Measurements from ENCODE around the gene CYTH1.

Gene CYTH1

GRCh38 chr17:78708510-78708973 lies 73.5 kb downstream of the CYTH1 start:
- no peak overlapping the region for H3K9ac ChIP-seq (ENCODE audit: low read length)
- H3K27ac ChIP-seq (ENCODE audit: low read depth, low read length): no peak overlapping the region
- H3K9me3 ChIP-seq (ENCODE audit: low read length): no peaks in the 10 kb centered on the region
- peaks cover 11% of the 10 kb centered on the region for H3K36me3 ChIP-seq (ENCODE audit: insufficient read depth, low read length)
- H3K4me3 ChIP-seq (ENCODE audit: low read depth in 1 of 2, low read length in 2 of 2): no peak overlapping the region
- peaks cover 15% of the 10 kb centered on the region for H3K4me1 ChIP-seq (ENCODE audit: insufficient read depth, low read length)
- H3K27me3 ChIP-seq (ENCODE audit: control insufficient read depth in 1 of 2, insufficient read depth in 2 of 2, low read length in 2 of 2): no peaks in the 10 kb centered on the region

DNA sequence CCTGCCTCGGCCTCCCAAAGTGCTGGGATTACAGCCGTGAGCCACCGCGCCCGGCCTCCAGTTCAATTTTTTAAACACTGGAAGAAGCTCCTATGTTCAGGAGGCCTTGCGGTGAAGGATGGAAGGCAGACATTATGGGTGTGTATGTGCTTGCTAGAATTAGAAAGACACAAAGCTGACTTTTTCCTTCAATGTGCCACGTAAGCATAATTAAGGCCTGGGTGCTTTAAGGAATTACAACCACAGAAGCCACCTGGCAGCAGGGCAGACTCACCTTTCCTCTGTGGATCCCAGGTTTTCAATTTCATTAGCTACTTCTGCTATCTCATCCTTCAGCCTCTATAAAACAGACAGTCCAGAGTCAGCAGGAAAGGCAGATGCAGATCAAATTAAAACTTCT lies 74.2 kb downstream of the CYTH1 start:
- H3K36me3 ChIP-seq (ENCODE audit: insufficient read depth, low read length): peaks cover 11% of the 10 kb centered on the region

GRCh38 chr17:78707016-78707415 lies 75.1 kb downstream of the CYTH1 start:
- Histone ChIP-seq H3K9me3 (ENCODE audit: low read length) (no peaks in the 10 kb centered on the region), H3K9ac (ENCODE audit: low read length) (no peak overlapping the region), H3K27ac (ENCODE audit: low read depth, low read length) (no peak overlapping the region), H3K4me1 (ENCODE audit: insufficient read depth, low read length) (peaks cover 11% of the 10 kb centered on the region), H3K4me3 (ENCODE audit: low read depth in 1 of 2, low read length in 2 of 2) (no peak overlapping the region), H3K27me3 (ENCODE audit: control insufficient read depth in 1 of 2, insufficient read depth in 2 of 2, low read length in 2 of 2) (no peaks in the 10 kb centered on the region), H3K36me3 (ENCODE audit: insufficient read depth, low read length) (peaks cover 16% of the 10 kb centered on the region)

More for the DNA sequence above, 74.2 kb downstream of the CYTH1 start:
- H3K4me3 ChIP-seq (ENCODE audit: low read depth in 1 of 2, low read length in 2 of 2): no peak overlapping the region
- H3K9me3 ChIP-seq (ENCODE audit: low read length): no peaks in the 10 kb centered on the region
- no peaks in the 10 kb centered on the region for H3K27me3 ChIP-seq (ENCODE audit: control insufficient read depth in 1 of 2, insufficient read depth in 2 of 2, low read length in 2 of 2)
- no peak overlapping the region for H3K27ac ChIP-seq (ENCODE audit: low read depth, low read length)
- H3K4me1 ChIP-seq (ENCODE audit: insufficient read depth, low read length): peaks cover 11% of the 10 kb centered on the region
- H3K9ac ChIP-seq (ENCODE audit: low read length): no peak overlapping the region

GRCh38 chr17:78706271-78706915 lies 75.7 kb downstream of the CYTH1 start:
- Histone ChIP-seq H3K9ac (ENCODE audit: low read length) (no peak overlapping the region), H3K27ac (ENCODE audit: low read depth, low read length) (no peak overlapping the region), H3K4me3 (ENCODE audit: low read depth in 1 of 2, low read length in 2 of 2) (no peak overlapping the region), H3K9me3 (ENCODE audit: low read length) (no peaks in the 10 kb centered on the region), H3K27me3 (ENCODE audit: control insufficient read depth in 1 of 2, insufficient read depth in 2 of 2, low read length in 2 of 2) (no peaks in the 10 kb centered on the region), H3K36me3 (ENCODE audit: insufficient read depth, low read length) (peaks cover 22% of the 10 kb centered on the region), H3K4me1 (ENCODE audit: insufficient read depth, low read length) (peaks cover 11% of the 10 kb centered on the region)

DNA sequence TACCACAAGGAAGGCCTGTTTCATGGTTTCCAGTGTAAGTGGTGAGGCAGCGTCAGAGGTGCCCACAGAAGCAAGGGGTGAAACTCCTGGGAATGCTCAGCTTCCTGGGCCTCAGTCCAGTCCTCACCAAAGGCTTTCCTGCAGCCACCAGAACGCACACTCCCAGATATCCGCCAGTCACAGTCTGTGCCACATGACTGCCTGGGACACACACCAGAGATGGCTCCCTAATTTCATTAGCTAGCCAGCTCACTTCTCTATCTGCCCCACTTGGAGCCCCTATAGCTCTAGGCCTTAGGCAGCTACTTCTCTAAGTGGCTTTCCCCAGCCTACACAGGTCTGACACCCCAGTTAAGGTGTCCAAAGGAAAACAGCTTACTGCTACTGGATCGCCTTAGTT lies 77.0 kb downstream of the CYTH1 start:
- H3K9ac ChIP-seq (ENCODE audit: low read length): no peak overlapping the region
- no peak overlapping the region for H3K27ac ChIP-seq (ENCODE audit: low read depth, low read length)
- H3K4me3 ChIP-seq (ENCODE audit: low read depth in 1 of 2, low read length in 2 of 2): no peak overlapping the region
- no peaks in the 10 kb centered on the region for H3K27me3 ChIP-seq (ENCODE audit: control insufficient read depth in 1 of 2, insufficient read depth in 2 of 2, low read length in 2 of 2)
- no peaks in the 10 kb centered on the region for H3K9me3 ChIP-seq (ENCODE audit: low read length)
- peaks cover 32% of the 10 kb centered on the region for H3K36me3 ChIP-seq (ENCODE audit: insufficient read depth, low read length)
- H3K4me1 ChIP-seq (ENCODE audit: insufficient read depth, low read length): peaks cover 11% of the 10 kb centered on the region

DNA sequence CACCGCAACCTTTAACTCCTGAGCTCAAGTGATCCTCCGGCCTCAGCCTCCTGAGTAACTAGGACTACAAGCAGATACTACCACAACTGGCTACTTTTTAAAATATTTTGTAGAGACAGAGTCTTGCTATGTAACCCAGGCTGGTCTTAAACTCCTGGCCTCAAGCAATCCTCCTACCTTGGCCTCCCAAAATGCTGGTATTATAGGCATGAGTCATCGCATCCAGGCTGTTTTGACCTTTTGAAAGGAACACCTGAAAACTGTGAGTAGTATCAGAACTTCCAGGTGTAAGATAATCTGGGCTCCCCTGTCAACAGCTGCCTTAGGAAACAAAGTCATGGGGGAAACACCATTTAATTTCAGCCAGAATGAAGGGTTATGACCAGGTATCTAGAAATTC lies 77.5 kb downstream of the CYTH1 start:
- Histone ChIP-seq H3K27ac (ENCODE audit: low read depth, low read length) (no peak overlapping the region), H3K4me3 (ENCODE audit: low read depth in 1 of 2, low read length in 2 of 2) (no peak overlapping the region), H3K9ac (ENCODE audit: low read length) (no peak overlapping the region), H3K36me3 (ENCODE audit: insufficient read depth, low read length) (peaks cover 37% of the 10 kb centered on the region), H3K4me1 (ENCODE audit: insufficient read depth, low read length) (peaks cover 11% of the 10 kb centered on the region), H3K9me3 (ENCODE audit: low read length) (no peaks in the 10 kb centered on the region), H3K27me3 (ENCODE audit: control insufficient read depth in 1 of 2, insufficient read depth in 2 of 2, low read length in 2 of 2) (no peaks in the 10 kb centered on the region)

- H3K9me3 ChIP-seq (ENCODE audit: low read length): no peaks in the 10 kb centered on the region
- H3K36me3 ChIP-seq (ENCODE audit: insufficient read depth, low read length): peaks cover 70% of the 10 kb centered on the region
- no peak overlapping the region for H3K4me3 ChIP-seq (ENCODE audit: low read depth in 1 of 2, low read length in 2 of 2)
- no peaks in the 10 kb centered on the region for H3K27me3 ChIP-seq (ENCODE audit: control insufficient read depth in 1 of 2, insufficient read depth in 2 of 2, low read length in 2 of 2)
- no peaks in the 10 kb centered on the region for H3K4me1 ChIP-seq (ENCODE audit: insufficient read depth, low read length)
- H3K27ac ChIP-seq (ENCODE audit: low read depth, low read length): no peak overlapping the region
- H3K9ac ChIP-seq (ENCODE audit: low read length): no peak overlapping the region
These were observed 84.3 kb downstream of the CYTH1 start for GRCh38 chr17:78697554-78698343.

- no peak overlapping the region for H3K9ac ChIP-seq (ENCODE audit: low read length)
- H3K27ac ChIP-seq (ENCODE audit: low read depth, low read length): no peak overlapping the region
- no peak overlapping the region for H3K4me3 ChIP-seq (ENCODE audit: low read depth in 1 of 2, low read length in 2 of 2)
- H3K4me1 ChIP-seq (ENCODE audit: insufficient read depth, low read length): no peaks in the 10 kb centered on the region
- H3K36me3 ChIP-seq (ENCODE audit: insufficient read depth, low read length): peaks cover 71% of the 10 kb centered on the region
- no peaks in the 10 kb centered on the region for H3K27me3 ChIP-seq (ENCODE audit: control insufficient read depth in 1 of 2, insufficient read depth in 2 of 2, low read length in 2 of 2)
- no peaks in the 10 kb centered on the region for H3K9me3 ChIP-seq (ENCODE audit: low read length)
These were observed 85.0 kb downstream of the CYTH1 start for GRCh38 chr17:78697122-78697521.

- H3K27me3 ChIP-seq (ENCODE audit: control insufficient read depth in 1 of 2, insufficient read depth in 2 of 2, low read length in 2 of 2): no peaks in the 10 kb centered on the region
These were observed 85.8 kb downstream of the CYTH1 start for GRCh38 chr17:78696016-78696982.

GRCh38 chr17:78694805-78695531 lies 87.1 kb downstream of the CYTH1 start:
- Histone ChIP-seq H3K9me3 (ENCODE audit: low read length) (no peaks in the 10 kb centered on the region), H3K27ac (ENCODE audit: low read depth, low read length) (no peak overlapping the region), H3K4me3 (ENCODE audit: low read depth in 1 of 2, low read length in 2 of 2) (no peak overlapping the region), H3K27me3 (ENCODE audit: control insufficient read depth in 1 of 2, insufficient read depth in 2 of 2, low read length in 2 of 2) (no peaks in the 10 kb centered on the region), H3K36me3 (ENCODE audit: insufficient read depth, low read length) (peaks cover 56% of the 10 kb centered on the region), H3K9ac (ENCODE audit: low read length) (no peak overlapping the region), H3K4me1 (ENCODE audit: insufficient read depth, low read length) (no peaks in the 10 kb centered on the region)

More at GRCh38 chr17:78696016-78696982, 85.8 kb downstream of the CYTH1 start:
- no peak overlapping the region for H3K27ac ChIP-seq (ENCODE audit: low read depth, low read length)
- no peak overlapping the region for H3K9ac ChIP-seq (ENCODE audit: low read length)
- H3K9me3 ChIP-seq (ENCODE audit: low read length): no peaks in the 10 kb centered on the region
- no peaks in the 10 kb centered on the region for H3K4me1 ChIP-seq (ENCODE audit: insufficient read depth, low read length)
- no peak overlapping the region for H3K4me3 ChIP-seq (ENCODE audit: low read depth in 1 of 2, low read length in 2 of 2)
- H3K36me3 ChIP-seq (ENCODE audit: insufficient read depth, low read length): peaks cover 66% of the 10 kb centered on the region

All from muscle layer of colon (tissue), 2 donors.